ENCODE measurements around the gene SLC1A7.

- no peak for TF ChIP-seq POLR2A (IDR thresholded peaks at IDR 0.05)
- TF ChIP-seq POLR2AphosphoS5 (IDR thresholded peaks at IDR 0.05): no peak
- no peak for TF ChIP-seq CTCF (IDR thresholded peaks at IDR 0.05)
Observed at GRCh38 chr1:53066891-53067738, 75.3 kb downstream of the SLC1A7 start.

All from sigmoid colon (tissue), 4 donors.